HG03066 (cell line): ENCODE data around the gene GJA5.

Source experiments
- ATAC-seq: cut with Tn5 transposase; IDR thresholded peaks from one replicate; pipeline ENCODE4 v1.9.1; 2021; ENCODE audit warnings: low read depth; ENCODE audit not compliant: unreplicated experiment

The GJA5 gene

GRCh38 chr1:147760481-147761260 lies at the start of gene GJA5:
GJA5 (minus strand) TSS chr1:147760602; CDS start chr1:147759238, 1,364 bp downstream.
- no peak for ATAC-seq

DNA sequence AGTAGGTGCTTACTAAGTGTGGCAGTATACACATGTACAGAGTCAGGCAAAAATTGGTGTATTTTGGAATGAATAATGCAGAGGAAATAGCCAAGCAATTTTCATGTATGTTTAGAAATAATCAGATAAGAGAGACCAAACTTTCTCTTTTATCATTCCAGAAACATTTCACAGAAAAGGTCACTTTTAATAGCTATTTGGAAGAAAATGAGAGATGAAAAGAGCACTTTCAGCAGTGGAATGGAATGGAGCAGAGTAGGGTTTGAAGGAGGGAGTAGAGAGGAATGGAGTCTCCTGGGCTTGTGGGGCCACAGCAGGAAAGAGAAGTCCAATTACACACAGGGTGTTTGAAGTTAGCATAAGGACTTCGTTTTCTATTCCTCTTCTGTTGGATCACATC lies 48.8 kb upstream of the GJA5 start:
- no peak for ATAC-seq

DNA sequence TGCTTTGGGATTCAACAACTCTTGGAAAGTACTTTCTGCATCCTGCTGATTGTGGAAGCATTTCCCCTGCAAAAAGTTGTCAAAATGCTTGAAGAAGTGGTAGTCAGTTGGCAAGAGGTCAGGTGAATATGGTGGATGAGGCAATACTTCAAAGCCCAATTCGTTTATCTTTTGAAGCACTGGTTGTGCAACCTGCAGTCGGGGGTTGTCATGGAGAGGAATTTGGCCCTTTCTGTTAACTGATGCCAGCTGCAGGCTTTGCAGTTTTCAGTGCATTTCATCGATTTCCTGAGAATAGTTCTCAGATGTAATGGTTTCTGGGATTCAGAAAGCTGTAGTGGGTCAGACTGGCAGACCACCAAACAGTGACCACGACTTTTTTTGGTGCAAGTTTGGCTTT lies 47.6 kb upstream of the GJA5 start:
- ATAC-seq = no peak

- ATAC-seq = no peak
Measured at GRCh38 chr1:147807405-147807804, 47.0 kb upstream of the GJA5 start.

DNA sequence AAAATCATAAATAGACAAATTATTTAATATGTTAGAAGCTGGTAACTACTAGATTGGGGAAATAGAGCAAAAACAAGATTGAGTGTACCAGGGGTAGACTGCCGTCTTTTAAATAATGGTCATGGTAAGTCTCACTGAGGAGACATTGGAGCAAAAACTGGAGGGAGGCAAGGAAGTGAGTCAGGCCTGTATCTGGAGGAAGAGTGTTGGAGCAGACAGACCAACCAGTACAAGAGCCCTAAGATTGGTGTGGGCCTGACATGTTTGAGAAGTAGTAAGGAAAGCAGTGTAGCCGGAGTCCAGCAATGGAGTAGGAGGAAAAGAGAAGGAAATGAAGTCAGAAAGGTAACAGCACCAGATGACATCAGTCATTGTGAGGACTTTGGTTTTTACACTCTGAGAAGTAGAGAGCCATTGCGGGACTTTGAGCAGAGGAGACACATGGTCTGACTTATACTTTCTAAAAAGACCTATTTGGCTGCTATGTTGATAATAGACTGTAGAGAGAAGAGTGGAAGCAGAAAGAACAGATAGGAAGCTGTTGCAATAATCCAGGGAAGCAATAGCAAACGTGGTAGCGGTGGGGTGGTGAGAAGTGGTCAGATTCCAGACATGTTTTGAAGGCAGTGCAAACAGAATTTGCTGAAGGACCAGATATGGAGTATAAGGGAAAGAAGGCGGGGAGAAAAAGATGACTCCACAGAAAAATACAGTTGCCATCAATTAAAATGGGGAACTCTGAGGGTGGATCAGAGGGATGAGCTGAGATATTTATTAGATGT lies 44.7 kb upstream of the GJA5 start:
- ATAC-seq = no peak

- no peak for ATAC-seq
Measured at GRCh38 chr1:147800804-147801203, 40.4 kb upstream of the GJA5 start.

GRCh38 chr1:147798731-147799130 lies 38.3 kb upstream of the GJA5 start:
- no peak for ATAC-seq

DNA sequence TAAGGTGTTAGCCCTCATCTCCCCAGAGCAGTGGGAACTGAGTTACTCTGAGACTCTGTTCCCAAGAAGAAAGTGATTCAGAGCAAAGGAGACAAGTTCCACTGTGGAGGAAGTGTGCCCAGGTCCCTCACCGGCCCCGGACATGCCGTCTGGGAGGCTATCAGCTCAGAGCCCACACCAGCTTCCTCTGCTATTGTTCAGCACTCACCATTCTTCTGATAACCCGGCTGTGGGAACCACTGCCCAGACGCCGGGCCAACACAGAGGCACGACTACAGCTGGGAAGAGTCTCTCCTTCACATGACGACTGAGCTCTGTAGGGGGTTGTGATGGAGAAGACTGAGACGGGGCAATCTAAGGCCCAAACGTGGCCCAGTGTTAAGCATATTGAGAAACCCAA lies 34.2 kb upstream of the GJA5 start:
- ATAC-seq = no peak

GRCh38 chr1:147791876-147792275 lies 31.5 kb upstream of the GJA5 start:
- ATAC-seq = no peak

DNA sequence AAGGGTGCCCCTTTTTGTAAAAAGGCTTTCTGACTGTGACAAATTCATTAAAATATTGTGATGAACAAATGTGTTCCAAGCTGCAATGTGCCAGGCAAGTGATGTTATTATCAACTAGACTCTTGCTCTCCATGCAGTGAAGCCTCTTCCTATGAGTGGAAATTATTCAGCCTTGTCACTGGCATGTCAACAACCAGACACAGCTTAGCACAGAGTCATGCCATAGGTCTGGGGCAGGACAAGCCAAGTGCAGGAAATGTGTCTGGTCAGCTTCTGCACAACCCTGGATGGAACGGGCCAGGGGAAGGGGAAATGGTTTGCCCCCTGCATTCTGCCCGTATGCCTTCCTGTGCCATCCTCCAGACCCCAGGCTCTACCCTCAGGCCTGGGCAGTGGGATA lies 27.4 kb upstream of the GJA5 start:
- no peak for ATAC-seq

GRCh38 chr1:147786536-147786935 lies 26.1 kb upstream of the GJA5 start:
- no peak for ATAC-seq

DNA sequence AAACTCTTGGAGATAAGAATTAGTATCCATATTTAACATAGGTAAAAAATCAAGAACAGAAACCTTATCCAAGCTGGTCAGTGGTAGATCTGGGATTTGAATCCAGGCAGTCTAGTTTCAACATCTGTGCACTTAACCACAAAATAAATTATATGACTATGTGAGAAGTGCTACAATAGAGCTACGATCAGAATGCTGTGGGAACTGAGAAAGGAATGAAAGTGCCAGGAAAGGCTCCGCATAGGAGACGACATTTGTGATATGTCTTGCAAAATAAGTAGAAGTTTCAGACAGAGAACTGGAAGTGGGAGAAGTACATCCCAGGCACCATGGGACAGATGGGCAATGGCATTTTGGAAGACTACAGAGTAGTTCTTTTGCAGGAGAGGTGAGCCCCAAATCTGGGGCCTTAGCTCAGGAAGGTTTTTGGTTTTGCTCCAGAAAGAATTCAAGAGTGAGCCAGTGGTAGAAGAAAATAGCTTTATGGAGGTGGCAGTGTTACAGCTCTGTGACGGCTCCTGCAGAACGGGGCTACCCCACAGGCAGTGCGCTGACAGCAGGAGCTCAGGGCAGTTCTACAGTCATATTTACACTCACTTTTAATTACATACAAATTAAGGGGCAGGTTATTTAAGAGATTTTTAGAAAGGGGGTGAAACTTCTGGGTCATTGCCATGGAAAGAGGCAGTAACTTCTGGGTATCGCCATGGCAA lies 25.5 kb upstream of the GJA5 start:
- no peak for ATAC-seq

DNA sequence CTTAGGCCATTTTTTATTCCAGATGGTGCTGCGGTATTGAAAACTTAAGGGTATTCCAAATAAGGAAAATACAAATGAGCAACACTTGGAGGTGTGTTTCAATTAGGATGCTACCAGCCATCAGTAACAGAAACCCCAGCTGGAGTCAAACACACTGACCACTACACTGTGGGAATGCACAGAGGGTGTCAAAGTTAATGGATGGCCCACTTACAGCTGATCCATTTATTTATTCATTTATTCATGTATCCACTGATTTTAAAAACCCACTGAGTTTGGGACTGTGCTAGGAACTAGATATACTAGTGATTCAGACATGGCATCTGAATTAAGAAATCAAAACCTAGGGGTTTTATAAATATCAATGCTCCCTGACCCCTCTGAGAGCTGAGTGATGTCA lies 24.5 kb upstream of the GJA5 start:
- no peak for ATAC-seq

GRCh38 chr1:147781056-147781471 lies 20.7 kb upstream of the GJA5 start:
- ATAC-seq = no peak

DNA sequence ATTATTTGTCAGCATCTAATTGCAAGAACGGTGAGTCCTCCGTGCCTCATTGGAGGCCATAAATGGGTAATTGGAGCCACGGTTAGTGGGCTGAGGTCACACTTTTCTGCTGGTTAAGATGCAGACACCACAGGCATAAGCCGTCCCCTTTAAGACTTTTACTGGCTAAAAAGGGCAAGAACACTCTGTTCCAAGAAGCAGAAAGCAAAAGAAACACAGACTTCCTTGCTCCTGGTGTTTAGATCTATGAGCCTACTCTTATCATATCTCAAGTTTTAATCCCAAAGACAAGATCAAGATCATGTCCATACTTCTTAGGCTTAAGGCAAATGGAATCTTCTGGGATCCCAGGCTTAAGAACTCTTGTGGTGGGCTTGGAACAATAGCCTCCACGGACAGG lies 17.3 kb upstream of the GJA5 start:
- ATAC-seq = no peak

DNA sequence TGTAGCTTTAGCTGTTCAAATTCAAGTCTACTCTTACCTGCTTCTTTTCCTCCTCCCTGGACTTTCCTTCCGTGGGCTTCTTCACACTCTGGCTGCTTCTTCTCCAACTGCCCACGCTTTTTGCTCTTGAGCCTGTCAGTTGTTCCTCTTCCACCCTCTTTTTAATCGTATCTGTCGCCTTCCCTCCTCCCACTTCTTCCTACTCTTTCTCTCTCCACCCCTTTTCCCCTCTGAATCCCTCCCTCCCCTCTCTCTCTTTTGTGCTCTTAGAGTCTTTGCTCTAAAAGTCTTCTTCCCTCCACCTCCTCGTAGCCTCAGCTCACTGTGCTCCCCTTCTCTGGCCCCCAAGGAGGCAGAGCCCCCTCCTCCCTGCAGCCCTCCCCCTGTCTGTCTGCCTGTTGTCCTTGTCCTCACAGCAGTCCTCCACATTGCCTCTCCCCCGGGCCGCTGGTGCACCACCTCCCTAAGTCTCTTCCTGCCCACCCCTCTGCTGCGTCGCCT lies 12.9 kb upstream of the GJA5 start:
- no peak for ATAC-seq

- no peak for ATAC-seq
Measured at GRCh38 chr1:147772570-147772969, 12.2 kb upstream of the GJA5 start.

GRCh38 chr1:147771226-147772125 lies 11.1 kb upstream of the GJA5 start:
- ATAC-seq = no peak

GRCh38 chr1:147769106-147769505 lies 8.7 kb upstream of the GJA5 start:
- no peak for ATAC-seq

DNA sequence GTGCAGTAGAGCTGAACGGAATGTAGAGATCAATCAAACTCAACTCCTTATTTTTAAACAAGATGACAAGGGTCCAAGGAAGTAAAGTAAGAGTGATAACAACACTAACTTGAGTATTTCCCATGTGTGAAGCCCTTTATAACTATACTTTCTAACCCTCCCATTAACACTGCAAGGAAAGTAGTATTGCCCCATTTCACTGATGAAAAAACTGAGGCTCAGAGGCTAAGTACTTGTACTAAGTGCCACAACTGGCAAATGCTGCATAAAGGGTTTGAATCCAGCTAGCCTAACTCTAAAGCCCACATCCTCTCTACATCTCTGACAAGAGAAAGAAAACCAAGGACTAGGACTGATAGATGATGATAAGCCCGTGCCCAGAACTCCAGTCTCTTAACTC lies 8.2 kb upstream of the GJA5 start:
- no peak for ATAC-seq
